GM23338 (cell line): ENCODE results near the gene CXCL16. TPM values are rescaled to one million over a fixed set of nuclear protein-coding genes. Genes with fewer than 3 reads are reported as not detected.

Experiments used
- ATAC-seq: fragments of 200-7000 bp; cut with Tn5 transposase; 3 replicates; pipeline ENCODE4 v1.9.1; 2020
- DNase-seq: peaks from one replicate; pipeline ENCODE4 v3.0.0-alpha.2; 2015; ENCODE audit warnings: low spot score
- H2AFZ ChIP-seq: fragments of 200-600 bp; sonication (generic); 2 replicates; pipeline ENCODE4 v1.8.0; 2016; ENCODE audit warnings: antibody characterized with exemption, mild to moderate bottlenecking, moderate library complexity
- H3F3A ChIP-seq: fragments of 200-600 bp; sonication (generic); replicated peaks from 2 replicates; pipeline ENCODE4 v1.8.0; 2017; ENCODE audit warnings: antibody characterized with exemption, mixed run types, low read depth
- H3K27ac ChIP-seq: fragments of 200-600 bp; sonication (generic); 2 replicates; pipeline ENCODE4 v1.6.1; 2016; ENCODE audit warnings: low read depth
- H3K27me3 ChIP-seq: fragments of 200-600 bp; sonication (generic); 2 replicates; pipeline ENCODE4 v1.8.0; 2016; ENCODE audit warnings: mild to moderate bottlenecking, mixed run types, moderate library complexity; ENCODE audit not compliant: insufficient read depth
- H3K36me3 ChIP-seq: fragments of 200-600 bp; sonication (generic); 2 replicates; pipeline ENCODE4 v1.8.0; 2016; ENCODE audit warnings: mild to moderate bottlenecking; ENCODE audit not compliant: insufficient read depth
- H3K4me1 ChIP-seq: fragments of 200-600 bp; sonication (generic); 2 replicates; pipeline ENCODE4 v1.8.0; 2016; ENCODE audit warnings: mild to moderate bottlenecking, moderate library complexity; ENCODE audit not compliant: insufficient read depth
- H3K4me2 ChIP-seq: fragments of 200-600 bp; sonication (generic); 2 replicates; pipeline ENCODE4 v1.7.1; 2017; ENCODE audit warnings: mixed run types
- H3K4me3 ChIP-seq: fragments of 200-600 bp; sonication (generic); 2 replicates; pipeline ENCODE4 v1.6.1; 2016; ENCODE audit warnings: mixed run types
- H3K79me2 ChIP-seq: fragments of 200-600 bp; sonication (generic); replicated peaks from 2 replicates; pipeline ENCODE4 v1.8.0; 2017; ENCODE audit warnings: mild to moderate bottlenecking; ENCODE audit not compliant: insufficient read depth
- H3K9me2 ChIP-seq: fragments of 200-600 bp; sonication (generic); 2 replicates; pipeline ENCODE4 v1.8.0; 2017; ENCODE audit not compliant: insufficient read depth
- H4K20me1 ChIP-seq: fragments of 200-600 bp; sonication (generic); replicated peaks from 2 replicates; pipeline ENCODE4 v1.8.0; 2017; ENCODE audit warnings: mild to moderate bottlenecking; ENCODE audit not compliant: insufficient read depth
- H3K27ac Mint-ChIP-seq: 2 replicates; pipeline ENCODE4 v1.8.0; 2020; ENCODE audit warnings: inconsistent platforms, mild to moderate bottlenecking, moderate library complexity, mixed read lengths
- H3K27me3 Mint-ChIP-seq: 3 replicates; pipeline ENCODE4 v1.8.0; 2022; ENCODE audit warnings: low read depth, mild to moderate bottlenecking, moderate library complexity, mixed read lengths, inconsistent platforms; ENCODE audit not compliant: insufficient read depth, poor library complexity
- H3K36me3 Mint-ChIP-seq: 3 replicates; pipeline ENCODE4 v1.8.0; 2021; ENCODE audit warnings: low read depth, mild to moderate bottlenecking, inconsistent platforms, moderate library complexity, mixed read lengths
- H3K4me1 Mint-ChIP-seq: 3 replicates; pipeline ENCODE4 v1.8.0; 2020; ENCODE audit warnings: mild to moderate bottlenecking, inconsistent platforms, mixed read lengths
- H3K4me3 Mint-ChIP-seq: 3 replicates; pipeline ENCODE4 v1.8.0; 2021; ENCODE audit warnings: moderate library complexity, mild to moderate bottlenecking, inconsistent platforms, mixed read lengths
- H3K9me3 Mint-ChIP-seq: 3 replicates; pipeline ENCODE4 v1.8.0; 2020; ENCODE audit warnings: moderate library complexity, mild to moderate bottlenecking, inconsistent platforms, mixed read lengths
- CREB1 ChIP-seq: fragments of 250-450 bp; sonication (Bioruptor Pico); IDR thresholded peaks from 2 replicates; pipeline ENCODE4 v1.5.0; 2020; ENCODE audit warnings: low read depth, mild to moderate bottlenecking, moderate library complexity
- EZH2 ChIP-seq: fragments of 200-600 bp; sonication (generic); IDR thresholded peaks from one replicate; pipeline ENCODE4 v1.8.0; 2017; ENCODE audit warnings: antibody characterized with exemption, mild to moderate bottlenecking, low read depth; ENCODE audit not compliant: unreplicated experiment
- EZH2phosphoT487 ChIP-seq: fragments of 200-600 bp; sonication (generic); IDR thresholded peaks from one replicate; pipeline ENCODE4 v1.8.1; 2018; ENCODE audit warnings: antibody characterized with exemption; ENCODE audit not compliant: unreplicated experiment
- JUNB ChIP-seq: IDR thresholded peaks from one replicate; pipeline ENCODE4 v1.6.1; 2016; ENCODE audit warnings: antibody characterized with exemption; ENCODE audit not compliant: unreplicated experiment
- NANOG ChIP-seq: IDR thresholded peaks from 2 replicates; pipeline ENCODE4 v1.6.1; 2016; ENCODE audit warnings: antibody characterized with exemption, borderline replicate concordance
- POLR2AphosphoS5 ChIP-seq: IDR thresholded peaks from 2 replicates; pipeline ENCODE4 v1.6.1; 2016; ENCODE audit warnings: antibody characterized with exemption, low read depth
- STAT1 ChIP-seq: IDR thresholded peaks from one replicate; pipeline ENCODE4 v1.6.1; 2016; ENCODE audit warnings: antibody characterized with exemption; ENCODE audit not compliant: unreplicated experiment
- ZNF114 ChIP-seq: fragments of 250-450 bp; sonication (Bioruptor Pico); IDR thresholded peaks from 2 replicates; pipeline ENCODE4 v1.5.0; 2020; ENCODE audit warnings: mild to moderate bottlenecking, moderate library complexity
- ZNF331 ChIP-seq: fragments of 250-450 bp; sonication (Bioruptor Pico); IDR thresholded peaks from 2 replicates; pipeline ENCODE4 v1.5.0; 2020; ENCODE audit warnings: low read depth, mild to moderate bottlenecking, moderate library complexity
- ZNF462 ChIP-seq: fragments of 250-450 bp; sonication (Bioruptor Pico); IDR thresholded peaks from 2 replicates; pipeline ENCODE4 v1.5.0; 2020; ENCODE audit warnings: mild to moderate bottlenecking, moderate library complexity
- polyA plus RNA-seq: library from polyadenylated mRNA; unstranded; fragments of >200 nt; fragmentation: Nextera tagmentation; extraction: Ambion mirVana; gene quantifications from 2 replicates; pipeline ENCODE4 v1.2.1, GENCODE V29; 2016
- total RNA-seq: library from RNA; depleted of rRNA; stranded (reverse); fragments of >200 nt; shearing (Covaris generic); gene quantifications from 2 replicates; pipeline ENCODE4 v1.2.3, GENCODE V29; 2014
- TF ChIP-seq, protein P1 (sequence below), 2 experiments: fragments of 200-600 bp in 1 of 2; sonication (generic) in 1 of 2; conservative IDR thresholded peaks; 2 replicates each; pipeline versions ENCODE4 v1.5.1 to v1.6.1; 2016 to 2017; ENCODE audit warnings: antibody characterized with exemption in 2 of 2, low read depth in 2 of 2, mild to moderate bottlenecking in 2 of 2, moderate library complexity in 1 of 2
- TF ChIP-seq, protein P2 (sequence below): IDR thresholded peaks from 2 replicates; pipeline ENCODE4 v1.6.1; 2016; ENCODE audit warnings: antibody characterized with exemption
- TF ChIP-seq, protein P3 (sequence below): IDR thresholded peaks from one replicate; pipeline ENCODE4 v1.6.1; 2018; ENCODE audit warnings: antibody characterized with exemption; ENCODE audit not compliant: unreplicated experiment

The CXCL16 gene
- total and polyA plus RNA-seq, 2 experiments from 2014 or later = 4.0 to 4.1 TPM

- H3K4me3 ChIP-seq = no peak overlapping the region
- DNase-seq (no peak), ATAC-seq (no peak)
- no peaks in the 10 kb centered on the region for H3K27me3 ChIP-seq
- Mint-ChIP-seq H3K4me1 (peaks cover 24% of the 10 kb centered on the region), H3K36me3 (no peaks in the 10 kb centered on the region), H3K4me3 (no peak overlapping the region), H3K27me3 (peaks cover 14% of the 10 kb centered on the region), H3K9me3 (no peaks in the 10 kb centered on the region; the same call in 2 of the 3 replicates), H3K27ac (no peak overlapping the region)
- H3K36me3 ChIP-seq = no peaks in the 10 kb centered on the region
- H3K4me2 ChIP-seq = no peak overlapping the region
- H3K27ac ChIP-seq = no peak overlapping the region
- H3K9me2 ChIP-seq = no peaks in the 10 kb centered on the region
- 0 out of 2 replicates have a peak, but pooled peaks cover 13% of the 10 kb centered on the region for H3F3A ChIP-seq
- TF ChIP-seq, protein P1, sequence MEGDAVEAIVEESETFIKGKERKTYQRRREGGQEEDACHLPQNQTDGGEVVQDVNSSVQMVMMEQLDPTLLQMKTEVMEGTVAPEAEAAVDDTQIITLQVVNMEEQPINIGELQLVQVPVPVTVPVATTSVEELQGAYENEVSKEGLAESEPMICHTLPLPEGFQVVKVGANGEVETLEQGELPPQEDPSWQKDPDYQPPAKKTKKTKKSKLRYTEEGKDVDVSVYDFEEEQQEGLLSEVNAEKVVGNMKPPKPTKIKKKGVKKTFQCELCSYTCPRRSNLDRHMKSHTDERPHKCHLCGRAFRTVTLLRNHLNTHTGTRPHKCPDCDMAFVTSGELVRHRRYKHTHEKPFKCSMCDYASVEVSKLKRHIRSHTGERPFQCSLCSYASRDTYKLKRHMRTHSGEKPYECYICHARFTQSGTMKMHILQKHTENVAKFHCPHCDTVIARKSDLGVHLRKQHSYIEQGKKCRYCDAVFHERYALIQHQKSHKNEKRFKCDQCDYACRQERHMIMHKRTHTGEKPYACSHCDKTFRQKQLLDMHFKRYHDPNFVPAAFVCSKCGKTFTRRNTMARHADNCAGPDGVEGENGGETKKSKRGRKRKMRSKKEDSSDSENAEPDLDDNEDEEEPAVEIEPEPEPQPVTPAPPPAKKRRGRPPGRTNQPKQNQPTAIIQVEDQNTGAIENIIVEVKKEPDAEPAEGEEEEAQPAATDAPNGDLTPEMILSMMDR (conservative IDR thresholded peaks at IDR 0.05; ENCODE audit: low read depth in 2 of 2) = no peak
- no peak for TF ChIP-seq ZNF331
- TF ChIP-seq, protein P2, sequence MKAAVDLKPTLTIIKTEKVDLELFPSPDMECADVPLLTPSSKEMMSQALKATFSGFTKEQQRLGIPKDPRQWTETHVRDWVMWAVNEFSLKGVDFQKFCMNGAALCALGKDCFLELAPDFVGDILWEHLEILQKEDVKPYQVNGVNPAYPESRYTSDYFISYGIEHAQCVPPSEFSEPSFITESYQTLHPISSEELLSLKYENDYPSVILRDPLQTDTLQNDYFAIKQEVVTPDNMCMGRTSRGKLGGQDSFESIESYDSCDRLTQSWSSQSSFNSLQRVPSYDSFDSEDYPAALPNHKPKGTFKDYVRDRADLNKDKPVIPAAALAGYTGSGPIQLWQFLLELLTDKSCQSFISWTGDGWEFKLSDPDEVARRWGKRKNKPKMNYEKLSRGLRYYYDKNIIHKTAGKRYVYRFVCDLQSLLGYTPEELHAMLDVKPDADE = no peak
- TF ChIP-seq, protein P3, sequence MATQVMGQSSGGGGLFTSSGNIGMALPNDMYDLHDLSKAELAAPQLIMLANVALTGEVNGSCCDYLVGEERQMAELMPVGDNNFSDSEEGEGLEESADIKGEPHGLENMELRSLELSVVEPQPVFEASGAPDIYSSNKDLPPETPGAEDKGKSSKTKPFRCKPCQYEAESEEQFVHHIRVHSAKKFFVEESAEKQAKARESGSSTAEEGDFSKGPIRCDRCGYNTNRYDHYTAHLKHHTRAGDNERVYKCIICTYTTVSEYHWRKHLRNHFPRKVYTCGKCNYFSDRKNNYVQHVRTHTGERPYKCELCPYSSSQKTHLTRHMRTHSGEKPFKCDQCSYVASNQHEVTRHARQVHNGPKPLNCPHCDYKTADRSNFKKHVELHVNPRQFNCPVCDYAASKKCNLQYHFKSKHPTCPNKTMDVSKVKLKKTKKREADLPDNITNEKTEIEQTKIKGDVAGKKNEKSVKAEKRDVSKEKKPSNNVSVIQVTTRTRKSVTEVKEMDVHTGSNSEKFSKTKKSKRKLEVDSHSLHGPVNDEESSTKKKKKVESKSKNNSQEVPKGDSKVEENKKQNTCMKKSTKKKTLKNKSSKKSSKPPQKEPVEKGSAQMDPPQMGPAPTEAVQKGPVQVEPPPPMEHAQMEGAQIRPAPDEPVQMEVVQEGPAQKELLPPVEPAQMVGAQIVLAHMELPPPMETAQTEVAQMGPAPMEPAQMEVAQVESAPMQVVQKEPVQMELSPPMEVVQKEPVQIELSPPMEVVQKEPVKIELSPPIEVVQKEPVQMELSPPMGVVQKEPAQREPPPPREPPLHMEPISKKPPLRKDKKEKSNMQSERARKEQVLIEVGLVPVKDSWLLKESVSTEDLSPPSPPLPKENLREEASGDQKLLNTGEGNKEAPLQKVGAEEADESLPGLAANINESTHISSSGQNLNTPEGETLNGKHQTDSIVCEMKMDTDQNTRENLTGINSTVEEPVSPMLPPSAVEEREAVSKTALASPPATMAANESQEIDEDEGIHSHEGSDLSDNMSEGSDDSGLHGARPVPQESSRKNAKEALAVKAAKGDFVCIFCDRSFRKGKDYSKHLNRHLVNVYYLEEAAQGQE = no peak
- no peak for TF ChIP-seq JUNB
- TF ChIP-seq EZH2phosphoT487 = no peak
- TF ChIP-seq ZNF114 = no peak
- no peak for TF ChIP-seq ZNF462 (CRISPR knock-in tag)
- TF ChIP-seq NANOG = no peak
- no peak for TF ChIP-seq STAT1
- TF ChIP-seq EZH2 = no peak
- TF ChIP-seq CREB1 = no peak
- TF ChIP-seq POLR2AphosphoS5 = no peak
- no peaks in the 10 kb centered on the region for H4K20me1 ChIP-seq
- H3K79me2 ChIP-seq = no peaks in the 10 kb centered on the region
- no peak overlapping the region for H2AFZ ChIP-seq
- peaks cover 11% of the 10 kb centered on the region for H3K4me1 ChIP-seq
Observed at GRCh38 chr17:4748686-4749085, 9.0 kb upstream of the CXCL16 start.
